Osteoblast (primary cell): ENCODE data around the gene CBX8. TPM values are rescaled to one million over a fixed set of nuclear protein-coding genes. Genes with fewer than 3 reads are reported as not detected.
A peak's percentile ranks its signal among the peaks of the same experiment; 100 is the strongest.

Source experiments
- DNase-seq: peaks from one replicate; pipeline ENCODE4 v3.0.0; 2011; ENCODE audit warnings: low spot score, mixed read lengths; ENCODE audit not compliant: insufficient read length; ENCODE audit errors: missing footprints
- H2AFZ ChIP-seq: 2 replicates; pipeline ENCODE4 v1.6.0; 2011; ENCODE audit warnings: mild to moderate bottlenecking, low read length
- H3K27ac ChIP-seq: 2 replicates; pipeline ENCODE4 v1.5.1; 2011; ENCODE audit warnings: mild to moderate bottlenecking, low read depth, low read length, moderate library complexity
- H3K27me3 ChIP-seq: 2 replicates; pipeline ENCODE4 v1.6.0; 2012; ENCODE audit warnings: mild to moderate bottlenecking, control low read depth, inconsistent platforms, low read length, moderate library complexity; ENCODE audit not compliant: insufficient read depth
- H3K36me3 ChIP-seq: 2 replicates; pipeline ENCODE4 v1.5.1; 2011; ENCODE audit warnings: mild to moderate bottlenecking, low read length, control low read depth, moderate library complexity; ENCODE audit not compliant: insufficient read depth
- H3K4me1 ChIP-seq: 2 replicates; pipeline ENCODE4 v1.5.1; 2011; ENCODE audit warnings: mild to moderate bottlenecking, low read length, control low read depth, moderate library complexity; ENCODE audit not compliant: insufficient read depth
- H3K4me2 ChIP-seq: 2 replicates; pipeline ENCODE4 v1.6.0; 2011; ENCODE audit warnings: mild to moderate bottlenecking, low read length; ENCODE audit not compliant: insufficient read depth
- H3K4me3 ChIP-seq: fragments of 200-600 bp; sonication (generic); 3 replicates; pipeline ENCODE4 v1.5.1; 2012; ENCODE audit warnings: mild to moderate bottlenecking, low read length, inconsistent platforms; ENCODE audit not compliant: insufficient read depth
- H3K79me2 ChIP-seq: 2 replicates; pipeline ENCODE4 v1.6.0; 2012; ENCODE audit warnings: mild to moderate bottlenecking, low read length, control low read depth, inconsistent platforms; ENCODE audit not compliant: insufficient read depth
- H3K9me3 ChIP-seq: 2 replicates; pipeline ENCODE4 v1.5.1; 2011; ENCODE audit warnings: low read depth, low read length, control low read depth
- H4K20me1 ChIP-seq: 2 replicates; pipeline ENCODE4 v1.6.0; 2012; ENCODE audit warnings: mild to moderate bottlenecking, low read length, control low read depth; ENCODE audit not compliant: insufficient read depth
- total RNA-seq: library from RNA; depleted of rRNA; stranded (reverse); fragments of >200 nt; gene quantifications from 2 replicates; pipeline ENCODE4 v1.2.3, GENCODE V29; 2012
- TF ChIP-seq, protein P1 (sequence below): IDR thresholded peaks from 2 replicates; pipeline ENCODE4 v1.5.1; 2011; ENCODE audit warnings: mild to moderate bottlenecking, low read depth, low read length, moderate library complexity; ENCODE audit errors: extremely low read depth

CBX8 gene
- total RNA-seq, 1 donor, result 3.3 TPM

- H2AFZ ChIP-seq, result no peak overlapping the region
- no peaks in the 10 kb centered on the region for H3K36me3 ChIP-seq
- no peak for DNase-seq
- H3K4me1 ChIP-seq, result peaks cover 5% of the 10 kb centered on the region
- no peak overlapping the region for H3K4me3 ChIP-seq
- peaks cover 8% of the 10 kb centered on the region for H4K20me1 ChIP-seq
- TF ChIP-seq, protein P1, sequence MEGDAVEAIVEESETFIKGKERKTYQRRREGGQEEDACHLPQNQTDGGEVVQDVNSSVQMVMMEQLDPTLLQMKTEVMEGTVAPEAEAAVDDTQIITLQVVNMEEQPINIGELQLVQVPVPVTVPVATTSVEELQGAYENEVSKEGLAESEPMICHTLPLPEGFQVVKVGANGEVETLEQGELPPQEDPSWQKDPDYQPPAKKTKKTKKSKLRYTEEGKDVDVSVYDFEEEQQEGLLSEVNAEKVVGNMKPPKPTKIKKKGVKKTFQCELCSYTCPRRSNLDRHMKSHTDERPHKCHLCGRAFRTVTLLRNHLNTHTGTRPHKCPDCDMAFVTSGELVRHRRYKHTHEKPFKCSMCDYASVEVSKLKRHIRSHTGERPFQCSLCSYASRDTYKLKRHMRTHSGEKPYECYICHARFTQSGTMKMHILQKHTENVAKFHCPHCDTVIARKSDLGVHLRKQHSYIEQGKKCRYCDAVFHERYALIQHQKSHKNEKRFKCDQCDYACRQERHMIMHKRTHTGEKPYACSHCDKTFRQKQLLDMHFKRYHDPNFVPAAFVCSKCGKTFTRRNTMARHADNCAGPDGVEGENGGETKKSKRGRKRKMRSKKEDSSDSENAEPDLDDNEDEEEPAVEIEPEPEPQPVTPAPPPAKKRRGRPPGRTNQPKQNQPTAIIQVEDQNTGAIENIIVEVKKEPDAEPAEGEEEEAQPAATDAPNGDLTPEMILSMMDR, result no peak
- peaks cover 100% of the 10 kb centered on the region for H3K27me3 ChIP-seq
- H3K79me2 ChIP-seq, result no peaks in the 10 kb centered on the region
- no peak overlapping the region for H3K4me2 ChIP-seq
- H3K9me3 ChIP-seq, result no peaks in the 10 kb centered on the region
- no peak overlapping the region for H3K27ac ChIP-seq
Measured at GRCh38 chr17:79803997-79804855, 7.3 kb upstream of the CBX8 start.

- Histone ChIP-seq H3K36me3 (no peaks in the 10 kb centered on the region), H3K9me3 (no peaks in the 10 kb centered on the region), H3K4me2 (no peak overlapping the region), H4K20me1 (peaks cover 6% of the 10 kb centered on the region), H3K79me2 (no peaks in the 10 kb centered on the region), H3K27me3 (peaks cover 100% of the 10 kb centered on the region), H3K4me3 (no peak overlapping the region), H3K4me1 (peaks cover 6% of the 10 kb centered on the region), H3K27ac (no peak overlapping the region), H2AFZ (no peak overlapping the region)
- TF ChIP-seq, protein P1, result no peak
- DNase-seq, result peak; percentile 91
Measured at GRCh38 chr17:79803421-79803996, 6.6 kb upstream of the CBX8 start.

DNA sequence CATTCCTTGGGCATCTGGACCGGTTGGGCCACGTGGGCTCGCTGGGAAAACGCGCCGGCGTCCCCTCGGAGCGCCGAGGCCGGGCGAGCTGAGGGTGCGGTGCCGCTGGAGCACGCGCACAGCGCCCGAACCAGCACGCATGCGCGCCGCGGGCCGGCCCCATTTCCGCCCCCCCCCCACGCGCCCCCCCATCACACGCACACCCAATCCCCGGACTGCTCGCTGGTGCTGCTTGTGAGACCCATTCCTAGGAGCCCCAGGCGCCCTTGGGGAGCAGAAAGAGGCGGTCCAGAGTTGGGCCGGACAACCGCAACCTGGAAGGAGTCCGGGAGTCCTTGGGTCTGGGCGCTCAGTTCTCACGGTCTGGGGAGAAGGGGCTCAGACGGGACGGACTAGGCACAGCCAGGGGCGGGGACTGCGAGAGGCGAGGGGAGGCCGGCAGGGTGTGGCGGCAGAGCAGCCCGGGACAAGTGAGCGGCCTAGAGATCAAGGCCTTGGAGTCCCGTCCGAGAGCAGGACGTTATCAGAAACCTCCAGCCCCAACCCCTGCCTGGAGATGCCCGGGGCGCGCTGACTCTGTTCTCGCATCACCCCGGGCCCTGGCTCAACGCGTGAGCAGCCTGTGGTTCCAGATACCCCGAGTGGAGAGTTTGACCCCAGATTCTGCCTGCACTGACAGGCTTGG lies 6.0 kb upstream of the CBX8 start:
- no peak overlapping the region for H2AFZ ChIP-seq
- no peak for DNase-seq
- TF ChIP-seq, protein P1, result no peak

More for the DNA sequence above, 6.0 kb upstream of the CBX8 start:
- Histone ChIP-seq H3K27me3 (peaks cover 100% of the 10 kb centered on the region), H3K4me2 (no peak overlapping the region), H3K79me2 (no peaks in the 10 kb centered on the region), H3K27ac (no peak overlapping the region), H4K20me1 (peaks cover 6% of the 10 kb centered on the region), H3K9me3 (no peaks in the 10 kb centered on the region), H3K36me3 (no peaks in the 10 kb centered on the region), H3K4me1 (peaks cover 10% of the 10 kb centered on the region), H3K4me3 (no peak overlapping the region)
